AG04449 (cell line): ENCODE results near the gene RUBCNL.

Experiments used
- CTCF ChIA-PET: fragments of 350-600 bp; formaldehyde crosslinking; extraction: SDS; loops from one replicate; lab custom pipeline; 2021; ENCODE audit warnings: antibody characterized with exemption; lab: Yijun Ruan, JAX
- POLR2A ChIA-PET: fragments of 400-600, 350-600 bp; formaldehyde crosslinking; extraction: SDS; loops from one replicate; lab custom pipeline; 2020; ENCODE audit warnings: antibody characterized with exemption, inconsistent platforms; lab: Yijun Ruan, JAX
- DNase-seq: peaks from one replicate; pipeline ENCODE4 v3.0.0-alpha.2; 2010; ENCODE audit warnings: low read depth, low spot score
- H3K4me3 ChIP-seq: 2 replicates; pipeline ENCODE4 v1.5.1; 2011; ENCODE audit warnings: low read depth, mild to moderate bottlenecking, control low read depth, low read length
- CTCF ChIP-seq: IDR thresholded peaks from one replicate; pipeline ENCODE4 v1.5.1; 2011; ENCODE audit warnings: mild to moderate bottlenecking, moderate library complexity, low read length, control low read depth, inconsistent platforms; ENCODE audit not compliant: insufficient read depth; ENCODE audit errors: missing control alignments

Gene RUBCNL

GRCh38 chr13:46341112-46341711 is 45.8 kb downstream of the RUBCNL start:
- CTCF ChIA-PET, result interaction anchor here (1.2 kb wide), 1 partner anchor 9 kb away, joined by 3 read pairs; no protein-coding TSS in a partner anchor
- POLR2A ChIA-PET, result interaction anchor here (1.5 kb wide), 1 partner anchor 14 kb away, joined by 8 read pairs; no protein-coding TSS in a partner anchor

GRCh38 chr13:46340631-46341111 is 46.4 kb downstream of the RUBCNL start:
- ChIA-PET CTCF (interaction anchor here (1.2 kb wide), 1 partner anchor 9 kb away, joined by 3 read pairs; no protein-coding TSS in a partner anchor), POLR2A (interaction anchor here (1.5 kb wide), 1 partner anchor 14 kb away, joined by 8 read pairs; no protein-coding TSS in a partner anchor)
- H3K4me3 ChIP-seq, result no peak overlapping the region
- no peak for TF ChIP-seq CTCF
- DNase-seq, result no peak

More at GRCh38 chr13:46341112-46341711, 45.8 kb downstream of the RUBCNL start:
- no peak for DNase-seq
- H3K4me3 ChIP-seq, result no peak overlapping the region
- TF ChIP-seq CTCF, result no peak

GRCh38 chr13:46340011-46340410 is 47.0 kb downstream of the RUBCNL start:
- ChIA-PET POLR2A (interaction anchor here (1.5 kb wide), 1 partner anchor 15 kb away, joined by 8 read pairs; no protein-coding TSS in a partner anchor), CTCF (no interaction called here)
- H3K4me3 ChIP-seq, result no peak overlapping the region
- no peak for TF ChIP-seq CTCF
- DNase-seq, result no peak

GRCh38 chr13:46339035-46339666 is 47.9 kb downstream of the RUBCNL start:
- CTCF ChIA-PET, result interaction anchor here (0.6 kb wide), 1 partner anchor 10 kb away, joined by 3 read pairs; no protein-coding TSS in a partner anchor
- DNase-seq, result no peak
- no peak for TF ChIP-seq CTCF
- no peak overlapping the region; the same call in 1 of the 2 replicates for H3K4me3 ChIP-seq
- POLR2A ChIA-PET, result interaction anchor here (1.0 kb wide), 1 partner anchor 30 kb away, joined by 3 read pairs; no protein-coding TSS in a partner anchor

GRCh38 chr13:46337700-46338099 is 49.4 kb downstream of the RUBCNL start:
- no peak for TF ChIP-seq CTCF
- CTCF ChIA-PET, result no interaction called here

More at GRCh38 chr13:46337700-46338099, 49.4 kb downstream of the RUBCNL start:
- DNase-seq, result no peak
- POLR2A ChIA-PET, result no interaction called here
- H3K4me3 ChIP-seq, result no peak overlapping the region
